ENCODE results near the gene IGSF22. TPM values are rescaled to one million over a fixed set of nuclear protein-coding genes. Genes with fewer than 3 reads are reported as not detected.

Gene IGSF22
- polyA plus RNA-seq, 1 of the 3 experiments (the other 2 are of a cell fraction), result 0.02 TPM

- Histone ChIP-seq H3K4me1 (ENCODE audit: control insufficient read depth in 1 of 2, insufficient read depth in 2 of 2, low read depth in 1 of 2, low read length in 1 of 2) (no peaks in the 10 kb centered on the region), H3K79me2 (ENCODE audit: insufficient read depth) (no peaks in the 10 kb centered on the region), H3K9me3 (no peaks in the 10 kb centered on the region), H3K27ac (ENCODE audit: low read depth in 2 of 2, low read length in 1 of 2) (no peak overlapping the region), H2AFZ (ENCODE audit: low read depth) (no peak overlapping the region), H3K4me2 (no peak overlapping the region), H3K4me3 (ENCODE audit: low read depth in 2 of 2, low read length in 1 of 2) (no peak overlapping the region), H3K9me2 (no peaks in the 10 kb centered on the region), H3K9ac (no peak overlapping the region), H3F3A (replicated peaks; ENCODE audit: insufficient read depth) (no peaks in the 10 kb centered on the region), H4K20me1 (ENCODE audit: insufficient read depth) (no peaks in the 10 kb centered on the region), H3K36me3 (replicated peaks in 1 of 2; ENCODE audit: control insufficient read depth in 1 of 2, insufficient read depth in 2 of 2, low read length in 1 of 2) (no peaks in the 10 kb centered on the region), H3K27me3 (ENCODE audit: insufficient read depth) (no peaks in the 10 kb centered on the region)
- ChIA-PET CTCF (interaction anchor here (11.6 kb wide), 1 partner anchor 7 kb away, joined by 103 read pairs; no protein-coding TSS in a partner anchor), POLR2A (no interaction called here)
- TF ChIP-seq EP300 (IDR thresholded peaks at IDR 0.05; ENCODE audit: borderline replicate concordance in 1 of 2, low read depth in 1 of 2, low read length in 1 of 2) (no peak), YY1 (IDR thresholded peaks at IDR 0.05; ENCODE audit: low read depth) (no peak), NRF1 (IDR thresholded peaks at IDR 0.05; ENCODE audit: low read depth, low read length) (no peak), PBX3 (IDR thresholded peaks at IDR 0.05) (no peak), TEAD4 (IDR thresholded peaks at IDR 0.05; ENCODE audit: borderline replicate concordance, insufficient read depth) (no peak), IRF3 (IDR thresholded peaks at IDR 0.05; ENCODE audit: low read depth, low read length) (no peak), GABPA (IDR thresholded peaks at IDR 0.05; ENCODE audit: low read depth) (no peak), RXRA (IDR thresholded peaks at IDR 0.05; ENCODE audit: borderline replicate concordance, low read depth) (no peak), TAF1 (IDR thresholded peaks at IDR 0.05; ENCODE audit: borderline replicate concordance, low read depth, low read length) (no peak), RAD21 (IDR thresholded peaks at IDR 0.05; ENCODE audit: low read length) (no peak), EZH2phosphoT487 (IDR thresholded peaks at IDR 0.05; ENCODE audit: borderline replicate concordance, low read depth) (no peak), RFX5 (IDR thresholded peaks at IDR 0.05; ENCODE audit: low read length) (no peak), SIN3A (IDR thresholded peaks at IDR 0.05; ENCODE audit: borderline replicate concordance, low read depth, low read length) (no peak), NFIC (IDR thresholded peaks at IDR 0.05; ENCODE audit: borderline replicate concordance) (no peak), FOSL2 (IDR thresholded peaks at IDR 0.05; ENCODE audit: borderline replicate concordance, low read depth) (no peak), FOXM1 (IDR thresholded peaks at IDR 0.05; ENCODE audit: low read depth) (no peak)
- DNase-seq, result no peak
- 61% methylated on average over 10 of the region's 10 CpGs for WGBS (ENCODE audit: low lambda C conversion rate)
Measured at GRCh38 chr11:18736590-18737148, 10.7 kb upstream of the IGSF22 start.

GRCh38 chr11:18733202-18733601 lies 7.2 kb upstream of the IGSF22 start:
- no peak overlapping the region for H3K4me3 ChIP-seq (ENCODE audit: low read depth in 2 of 2, low read length in 1 of 2)
- no peak overlapping the region for H3K27ac ChIP-seq (ENCODE audit: low read depth in 2 of 2, low read length in 1 of 2)
- 80% methylated on average over 9 of the region's 16 CpGs for whole genome bisulfite sequencing (ENCODE audit: low lambda C conversion rate)
- ChIA-PET CTCF (interaction anchor here (1.2 to 7.2 kb wide), 6 partner anchors 8 to 193 kb away, joined by 3 to 103 read pairs (median 16); no protein-coding TSS in a partner anchor), POLR2A (no interaction called here)
- no peak for DNase-seq
- no peaks in the 10 kb centered on the region for H3K79me2 ChIP-seq (ENCODE audit: insufficient read depth)
- no peaks in the 10 kb centered on the region for H3K4me1 ChIP-seq (ENCODE audit: control insufficient read depth in 1 of 2, insufficient read depth in 2 of 2, low read depth in 1 of 2, low read length in 1 of 2)
- no peak overlapping the region for H3K4me2 ChIP-seq
- H3K9ac ChIP-seq, result no peak overlapping the region
- H3K9me2 ChIP-seq, result no peaks in the 10 kb centered on the region
- no peaks in the 10 kb centered on the region for H3F3A ChIP-seq (replicated peaks; ENCODE audit: insufficient read depth)
- no peaks in the 10 kb centered on the region for H3K9me3 ChIP-seq
- H3K36me3 ChIP-seq (replicated peaks in 1 of 2; ENCODE audit: control insufficient read depth in 1 of 2, insufficient read depth in 2 of 2, low read length in 1 of 2), result no peaks in the 10 kb centered on the region
- no peak overlapping the region for H2AFZ ChIP-seq (ENCODE audit: low read depth)
- H4K20me1 ChIP-seq (ENCODE audit: insufficient read depth), result no peaks in the 10 kb centered on the region
- H3K27me3 ChIP-seq (ENCODE audit: insufficient read depth), result no peaks in the 10 kb centered on the region
- TF ChIP-seq FOSL2 (IDR thresholded peaks at IDR 0.05; ENCODE audit: borderline replicate concordance, low read depth) (no peak), YY1 (IDR thresholded peaks at IDR 0.05; ENCODE audit: low read depth) (no peak), RXRA (IDR thresholded peaks at IDR 0.05; ENCODE audit: borderline replicate concordance, low read depth) (no peak), TCF12 (IDR thresholded peaks at IDR 0.05) (no peak), GATA2 (CRISPR knock-in tag; IDR thresholded peaks at IDR 0.05) (no peak), USF1 (IDR thresholded peaks at IDR 0.05; ENCODE audit: borderline replicate concordance, low read depth) (no peak), MXI1 (IDR thresholded peaks at IDR 0.05; ENCODE audit: low read depth, low read length) (no peak), JUND (IDR thresholded peaks at IDR 0.05) (no peak), FOXJ3 (CRISPR knock-in tag; IDR thresholded peaks at IDR 0.05) (no peak), FOXM1 (IDR thresholded peaks at IDR 0.05; ENCODE audit: low read depth) (no peak), TEAD4 (IDR thresholded peaks at IDR 0.05; ENCODE audit: borderline replicate concordance, insufficient read depth) (no peak), TAF1 (IDR thresholded peaks at IDR 0.05; ENCODE audit: borderline replicate concordance, low read depth, low read length) (no peak), ELF1 (IDR thresholded peaks at IDR 0.05) (no peak), NRF1 (IDR thresholded peaks at IDR 0.05; ENCODE audit: low read depth, low read length) (no peak)
